ENCODE results near the gene POC1B. TPM values are rescaled to one million over a fixed set of nuclear protein-coding genes. Genes with fewer than 3 reads are reported as not detected.

POC1B gene
- total and polyA plus RNA-seq, 10 donors = 10.5 to 47.3 (median 30.4) TPM

GRCh38 chr12:89439941-89440340 is 85.9 kb downstream of the POC1B start:
- no peak for DNase-seq
- no peaks in the 10 kb centered on the region for H3K27me3 ChIP-seq (replicated peaks in 1 of 7)
- WGBS, 5 donors = 72 to 87% (median 83%) methylated on average over 4 of the region's 4 CpGs
- no peaks in the 10 kb centered on the region for H3K9me3 ChIP-seq
- H3K27ac ChIP-seq = no peak overlapping the region
- intact Hi-C loops (cut with DNase I; ENCODE audit: low total_unique reads) = no loop called here
- no peak overlapping the region for H3K4me3 ChIP-seq
- TF ChIP-seq CTCF (IDR thresholded peaks at IDR 0.05 in 8 of 11, conservative IDR thresholded peaks at IDR 0.05 in 3 of 11) (no peak), POLR2A (IDR thresholded peaks at IDR 0.05) (no peak), POLR2AphosphoS5 (IDR thresholded peaks at IDR 0.05) (no peak)
- H3K4me1 ChIP-seq = no peaks in the 10 kb centered on the region
- H3K36me3 ChIP-seq = peaks cover 0 to 23% (median 0%) of the 10 kb centered on the region in 6 donors

- Histone ChIP-seq H3K27me3 (replicated peaks in 1 of 7) (no peaks in the 10 kb centered on the region), H3K27ac (peak overlapping the region in 4 of 8 donors; percentile 7 to 48 (median 26)), H3K4me1 (no peaks in the 10 kb centered on the region), H3K4me3 (no peak overlapping the region), H3K9me3 (no peaks in the 10 kb centered on the region), H3K36me3 (peaks cover 0 to 35% (median 0%) of the 10 kb centered on the region in 6 donors)
- no peak for DNase-seq
- intact Hi-C loops (cut with DNase I; ENCODE audit: low total_unique reads) = no loop called here
- 58 to 78% (median 68%) methylated on average over 4 of the region's 4 CpGs for WGBS, 5 donors
- TF ChIP-seq POLR2AphosphoS5 (IDR thresholded peaks at IDR 0.05) (no peak), POLR2A (IDR thresholded peaks at IDR 0.05) (no peak), CTCF (IDR thresholded peaks at IDR 0.05 in 8 of 11, conservative IDR thresholded peaks at IDR 0.05 in 3 of 11) (no peak)
Measured at GRCh38 chr12:89437231-89437630, 88.6 kb downstream of the POC1B start.

GRCh38 chr12:89436062-89436461 is 89.8 kb downstream of the POC1B start:
- H3K36me3 ChIP-seq = peaks cover 0 to 27% (median 0%) of the 10 kb centered on the region in 6 donors
- DNase-seq = no peak
- no peak overlapping the region for H3K4me3 ChIP-seq
- H3K27ac ChIP-seq = peak overlapping the region in 4 of 8 donors; percentile 15 to 48 (median 22)
- H3K9me3 ChIP-seq = no peaks in the 10 kb centered on the region
- no peak for TF ChIP-seq POLR2A (IDR thresholded peaks at IDR 0.05)
- TF ChIP-seq CTCF (IDR thresholded peaks at IDR 0.05 in 8 of 11, conservative IDR thresholded peaks at IDR 0.05 in 3 of 11) = no peak
- no peak for TF ChIP-seq POLR2AphosphoS5 (IDR thresholded peaks at IDR 0.05)
- H3K4me1 ChIP-seq = no peaks in the 10 kb centered on the region
- WGBS, 5 donors = 38 to 79% (median 69%) methylated on average over 6 of the region's 6 CpGs
- intact Hi-C loops (cut with DNase I; ENCODE audit: low total_unique reads) = no loop called here
- no peaks in the 10 kb centered on the region for H3K27me3 ChIP-seq (replicated peaks in 1 of 7)

GRCh38 chr12:89433634-89434033 is 92.2 kb downstream of the POC1B start:
- TF ChIP-seq POLR2AphosphoS5 (IDR thresholded peaks at IDR 0.05) (no peak), POLR2A (IDR thresholded peaks at IDR 0.05) (no peak), CTCF (IDR thresholded peaks at IDR 0.05 in 8 of 11, conservative IDR thresholded peaks at IDR 0.05 in 3 of 11) (no peak)
- H3K4me3 ChIP-seq = no peak overlapping the region
- H3K4me1 ChIP-seq = peaks cover 0 to 22% (median under 1%) of the 10 kb centered on the region in 6 donors
- 81 to 88% (median 83%) methylated on average over 4 of the region's 4 CpGs for WGBS, 5 donors
- H3K9me3 ChIP-seq = no peaks in the 10 kb centered on the region
- intact Hi-C loops (cut with DNase I; ENCODE audit: low total_unique reads) = no loop called here
- peaks cover 0 to 16% (median 0%) of the 10 kb centered on the region in 6 donors for H3K36me3 ChIP-seq
- no peaks in the 10 kb centered on the region for H3K27me3 ChIP-seq (replicated peaks in 1 of 7)
- H3K27ac ChIP-seq = no peak overlapping the region
- DNase-seq = no peak
